Neutrophil (primary cell): Measurements from ENCODE around the gene WSCD1.

Experiments used
- H3K27ac ChIP-seq: fragments of 200-600 bp; sonication (generic); 2 replicates; pipeline ENCODE4 v1.5.1; 2016; ENCODE audit warnings: mild to moderate bottlenecking, moderate library complexity
- H3K27me3 ChIP-seq: fragments of 200-600 bp; sonication (generic); 2 replicates; pipeline ENCODE4 v1.6.0; 2016; ENCODE audit warnings: mild to moderate bottlenecking
- H3K36me3 ChIP-seq: fragments of 200-600 bp; sonication (generic); 2 replicates; pipeline ENCODE4 v1.5.1; 2017
- H3K4me1 ChIP-seq, 2 experiments: fragments of 200-600 bp in 1 of 2; sonication (generic) in 1 of 2; 1 replicate in 1 of 2; 2 replicates in 1 of 2; pipeline versions ENCODE4 v1.5.1 to v1.6.1; 2013 to 2016; ENCODE audit warnings: low read depth in 1 of 2, low read length in 1 of 2, mild to moderate bottlenecking in 1 of 2, moderate library complexity in 1 of 2; ENCODE audit not compliant: control insufficient read depth in 1 of 2, insufficient read depth in 1 of 2
- H3K4me3 ChIP-seq, 2 experiments: fragments of 200-600 bp in 1 of 2; sonication (generic) in 1 of 2; 1 replicate in 1 of 2; 2 replicates in 1 of 2; pipeline ENCODE4 v1.5.1; 2013 to 2016; ENCODE audit warnings: low read depth in 1 of 2, low read length in 1 of 2, mild to moderate bottlenecking in 1 of 2, moderate library complexity in 1 of 2
- H3K9me3 ChIP-seq: fragments of 200-600 bp; sonication (generic); 2 replicates; pipeline ENCODE4 v1.5.1; 2016
- CTCF ChIP-seq: fragments of 200-600 bp; sonication (generic); IDR thresholded peaks from 2 replicates; pipeline ENCODE4 v1.5.1; 2016; ENCODE audit warnings: antibody characterized with exemption

Gene WSCD1

GRCh38 chr17:6140728-6141330, 70.7 kb downstream of the WSCD1 start:
- Histone ChIP-seq H3K4me3 (no peak overlapping the region), H3K4me1 (no peaks in the 10 kb centered on the region), H3K27me3 (peaks cover 4% of the 10 kb centered on the region), H3K9me3 (no peaks in the 10 kb centered on the region), H3K27ac (no peak overlapping the region), H3K36me3 (no peaks in the 10 kb centered on the region)
- TF ChIP-seq CTCF = no peak

DNA sequence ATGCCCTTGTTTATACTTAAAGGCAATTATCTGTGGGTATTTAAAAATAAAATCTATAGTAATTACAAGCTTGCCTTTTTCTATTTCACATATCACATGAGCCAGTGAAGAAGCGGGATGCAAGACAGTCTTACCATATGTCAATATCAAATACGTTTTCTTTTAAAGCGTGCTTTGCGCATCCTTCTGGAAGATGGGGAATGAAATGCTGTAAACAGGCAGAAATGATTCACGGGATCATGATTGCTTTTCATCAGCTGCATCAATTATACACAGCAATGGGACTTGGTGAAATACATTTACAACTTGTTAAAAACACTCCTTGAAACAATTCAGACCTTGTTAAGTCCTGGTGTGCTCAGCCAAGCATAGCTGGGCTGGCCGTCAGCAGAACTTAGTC, 72.5 kb downstream of the WSCD1 start:
- Histone ChIP-seq H3K4me1 (no peaks in the 10 kb centered on the region), H3K36me3 (no peaks in the 10 kb centered on the region), H3K27ac (no peak overlapping the region), H3K4me3 (no peak overlapping the region), H3K9me3 (no peaks in the 10 kb centered on the region), H3K27me3 (peaks cover 4% of the 10 kb centered on the region)
- no peak for TF ChIP-seq CTCF

- Histone ChIP-seq H3K4me1 (no peaks in the 10 kb centered on the region), H3K9me3 (no peaks in the 10 kb centered on the region), H3K36me3 (no peaks in the 10 kb centered on the region), H3K27me3 (no peaks in the 10 kb centered on the region), H3K4me3 (no peak overlapping the region), H3K27ac (no peak overlapping the region)
- no peak for TF ChIP-seq CTCF
Observed at GRCh38 chr17:6145946-6146345, 75.8 kb downstream of the WSCD1 start.

- H3K27me3 ChIP-seq = no peaks in the 10 kb centered on the region
- H3K27ac ChIP-seq = no peak overlapping the region
- TF ChIP-seq CTCF = no peak
- H3K9me3 ChIP-seq = no peaks in the 10 kb centered on the region
- no peaks in the 10 kb centered on the region for H3K36me3 ChIP-seq
- H3K4me3 ChIP-seq = no peak overlapping the region
- H3K4me1 ChIP-seq = no peaks in the 10 kb centered on the region
Observed at GRCh38 chr17:6147042-6147441, 76.9 kb downstream of the WSCD1 start.

DNA sequence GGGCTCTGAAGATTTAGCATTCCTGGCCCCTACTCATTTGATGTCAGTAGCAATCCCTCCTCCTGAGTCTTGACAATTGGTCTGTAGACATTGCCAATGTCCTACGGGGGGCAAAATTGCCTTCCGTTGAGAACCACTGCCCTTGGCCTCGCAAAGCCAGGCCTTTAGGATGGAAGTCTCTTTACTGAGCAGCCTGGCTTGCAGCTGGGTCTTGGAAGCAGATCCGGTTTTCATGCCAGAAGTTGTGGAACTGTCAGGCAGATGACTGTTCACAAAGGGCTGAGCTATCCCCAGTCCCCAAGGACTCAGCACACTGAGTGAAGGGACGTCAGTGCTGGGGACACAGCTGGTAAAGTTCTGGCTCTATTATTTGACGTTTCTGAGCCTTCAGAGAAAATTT, 83.2 kb downstream of the WSCD1 start:
- Histone ChIP-seq H3K4me3 (no peak overlapping the region), H3K27ac (no peak overlapping the region), H3K9me3 (no peaks in the 10 kb centered on the region), H3K36me3 (no peaks in the 10 kb centered on the region), H3K4me1 (no peaks in the 10 kb centered on the region), H3K27me3 (no peaks in the 10 kb centered on the region)
- TF ChIP-seq CTCF = no peak

DNA sequence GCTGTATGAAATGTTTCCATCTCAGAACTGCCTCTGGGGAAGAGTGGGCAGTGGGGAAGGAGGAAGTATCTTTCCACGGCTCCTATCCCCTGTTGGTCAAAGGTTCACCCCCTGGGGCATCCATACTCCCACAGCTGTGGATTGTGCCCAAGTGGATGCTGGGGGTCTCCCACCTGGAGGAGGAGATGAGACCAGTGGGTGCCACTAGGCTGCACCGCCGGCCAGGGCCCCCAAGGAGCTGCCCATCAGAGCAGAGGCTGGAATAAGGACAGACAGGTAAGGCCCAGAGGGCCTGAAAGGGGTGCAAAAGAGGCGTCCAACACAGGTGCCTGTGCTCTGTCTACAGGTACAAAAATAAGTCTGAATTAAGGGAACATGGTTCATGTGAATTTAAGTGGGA, 87.5 kb downstream of the WSCD1 start:
- Histone ChIP-seq H3K4me3 (no peak overlapping the region), H3K27ac (no peak overlapping the region), H3K9me3 (no peaks in the 10 kb centered on the region), H3K27me3 (no peaks in the 10 kb centered on the region), H3K36me3 (no peaks in the 10 kb centered on the region), H3K4me1 (no peaks in the 10 kb centered on the region)
- TF ChIP-seq CTCF = no peak
